Measurements from ENCODE around the gene RNF150.

Gene RNF150

GRCh38 chr4:141045848-141046247, 87.4 kb downstream of the RNF150 start:
- H3K27ac ChIP-seq (replicated peaks): no peak overlapping the region
- H3K4me3 ChIP-seq (replicated peaks; ENCODE audit: insufficient read depth, low read length): no peak overlapping the region
- DNase-seq (ENCODE audit: low read depth in 1 of 2, low spot score in 1 of 2): no peak
- no peaks in the 10 kb centered on the region for H3K27me3 ChIP-seq (ENCODE audit: insufficient read depth, poor library complexity, severe bottlenecking)
- TF ChIP-seq CTCF (IDR thresholded peaks at IDR 0.05; ENCODE audit: insufficient read depth, low read length): no peak

GRCh38 chr4:141041021-141041476, 92.2 kb downstream of the RNF150 start:
- H3K27me3 ChIP-seq (ENCODE audit: insufficient read depth, poor library complexity, severe bottlenecking): no peaks in the 10 kb centered on the region
- TF ChIP-seq SPI1 (IDR thresholded peaks at IDR 0.05; ENCODE audit: borderline replicate concordance, low read depth) (no peak), GABPA (IDR thresholded peaks at IDR 0.05; ENCODE audit: low read depth) (no peak), REST (IDR thresholded peaks at IDR 0.05; ENCODE audit: insufficient replicate concordance, low read depth) (no peak), POLR2AphosphoS5 (IDR thresholded peaks at IDR 0.05; ENCODE audit: low read depth) (no peak), CTCF (IDR thresholded peaks at IDR 0.05; ENCODE audit: insufficient read depth, low read length) (no peak)
- no peak overlapping the region for H3K4me3 ChIP-seq (replicated peaks; ENCODE audit: insufficient read depth, low read length)
- no peak overlapping the region for H3K27ac ChIP-seq (replicated peaks)
- no peak for DNase-seq (ENCODE audit: low read depth in 1 of 2, low spot score in 1 of 2)

GRCh38 chr4:141039156-141039555, 94.1 kb downstream of the RNF150 start:
- no peak overlapping the region for H3K4me3 ChIP-seq (replicated peaks; ENCODE audit: insufficient read depth, low read length)
- no peak overlapping the region for H3K27ac ChIP-seq (replicated peaks)
- TF ChIP-seq SPI1 (IDR thresholded peaks at IDR 0.05; ENCODE audit: borderline replicate concordance, low read depth) (no peak), GABPA (IDR thresholded peaks at IDR 0.05; ENCODE audit: low read depth) (no peak), CTCF (IDR thresholded peaks at IDR 0.05; ENCODE audit: insufficient read depth, low read length) (no peak), POLR2AphosphoS5 (IDR thresholded peaks at IDR 0.05; ENCODE audit: low read depth) (no peak), REST (IDR thresholded peaks at IDR 0.05; ENCODE audit: insufficient replicate concordance, low read depth) (no peak)
- H3K27me3 ChIP-seq (ENCODE audit: insufficient read depth, poor library complexity, severe bottlenecking): no peaks in the 10 kb centered on the region
- no peak for DNase-seq (ENCODE audit: low read depth in 1 of 2, low spot score in 1 of 2)

- TF ChIP-seq GABPA (IDR thresholded peaks at IDR 0.05; ENCODE audit: low read depth) (no peak), POLR2AphosphoS5 (IDR thresholded peaks at IDR 0.05; ENCODE audit: low read depth) (no peak), CTCF (IDR thresholded peaks at IDR 0.05; ENCODE audit: insufficient read depth, low read length) (no peak), SPI1 (IDR thresholded peaks at IDR 0.05; ENCODE audit: borderline replicate concordance, low read depth) (no peak), REST (IDR thresholded peaks at IDR 0.05; ENCODE audit: insufficient replicate concordance, low read depth) (no peak)
- no peak for DNase-seq (ENCODE audit: low read depth in 1 of 2, low spot score in 1 of 2)
- no peak overlapping the region for H3K27ac ChIP-seq (replicated peaks)
- H3K4me3 ChIP-seq (replicated peaks; ENCODE audit: insufficient read depth, low read length): no peak overlapping the region
- no peaks in the 10 kb centered on the region for H3K27me3 ChIP-seq (ENCODE audit: insufficient read depth, poor library complexity, severe bottlenecking)
Measured at GRCh38 chr4:141038428-141038827, 94.8 kb downstream of the RNF150 start.
